HL-60 (cell line): ENCODE measurements around the gene ATXN7.

Source experiments
- DNase-seq, 2 experiments: peaks; one replicate each; pipeline ENCODE4 v3.0.0-alpha.2; 2010 to 2020; ENCODE audit warnings: low read depth in 1 of 2, low spot score in 1 of 2
- H3K27ac ChIP-seq: fragments of 250-450 bp; sonication (Bioruptor Pico); replicated peaks from 2 replicates; pipeline ENCODE4 v1.5.1; 2020; ENCODE audit warnings: mild to moderate bottlenecking, moderate library complexity
- H3K27me3 ChIP-seq: fragments of 250-450 bp; sonication (Bioruptor Pico); 2 replicates; pipeline ENCODE4 v1.5.1; 2021; ENCODE audit warnings: mild to moderate bottlenecking, moderate library complexity; ENCODE audit not compliant: insufficient read depth, poor library complexity, severe bottlenecking
- H3K4me3 ChIP-seq: replicated peaks from 2 replicates; pipeline ENCODE4 v1.5.1; 2011; ENCODE audit warnings: mild to moderate bottlenecking, control low read depth, low read length; ENCODE audit not compliant: insufficient read depth
- CTCF ChIP-seq: IDR thresholded peaks from one replicate; pipeline ENCODE4 v1.5.1; 2011; ENCODE audit warnings: low read length, control low read depth, inconsistent platforms; ENCODE audit not compliant: insufficient read depth
- GABPA ChIP-seq: IDR thresholded peaks from 2 replicates; pipeline ENCODE4 v1.6.1; 2012; ENCODE audit warnings: low read depth
- POLR2AphosphoS5 ChIP-seq: IDR thresholded peaks from 2 replicates; pipeline ENCODE4 v1.6.1; 2012; ENCODE audit warnings: low read depth
- REST ChIP-seq: IDR thresholded peaks from 2 replicates; pipeline ENCODE4 v1.6.1; 2012; ENCODE audit warnings: low read depth; ENCODE audit not compliant: insufficient replicate concordance
- SPI1 ChIP-seq: IDR thresholded peaks from 2 replicates; pipeline ENCODE4 v1.6.1; 2012; ENCODE audit warnings: low read depth, mild to moderate bottlenecking, borderline replicate concordance

The ATXN7 gene

GRCh38 chr3:63977893-63978292 is 114.2 kb downstream of the ATXN7 start:
- Histone ChIP-seq H3K27ac (no peak overlapping the region), H3K27me3 (no peaks in the 10 kb centered on the region), H3K4me3 (no peak overlapping the region)
- DNase-seq: no peak
- TF ChIP-seq REST (no peak), POLR2AphosphoS5 (no peak), CTCF (no peak), SPI1 (no peak), GABPA (no peak)

- no peak for DNase-seq
- H3K27ac ChIP-seq: no peak overlapping the region
- TF ChIP-seq POLR2AphosphoS5: no peak
- no peak for TF ChIP-seq GABPA
- TF ChIP-seq CTCF: no peak
- no peak for TF ChIP-seq SPI1
- TF ChIP-seq REST: no peak
- no peak overlapping the region for H3K4me3 ChIP-seq
- H3K27me3 ChIP-seq: no peaks in the 10 kb centered on the region
Measured at GRCh38 chr3:63979093-63979885, 115.6 kb downstream of the ATXN7 start.

- TF ChIP-seq GABPA: no peak
- no peak for TF ChIP-seq REST
- no peak for TF ChIP-seq CTCF
- TF ChIP-seq POLR2AphosphoS5: no peak
- no peak for TF ChIP-seq SPI1
- Histone ChIP-seq H3K27ac (no peak overlapping the region), H3K27me3 (no peaks in the 10 kb centered on the region), H3K4me3 (no peak overlapping the region)
- no peak for DNase-seq
Measured at GRCh38 chr3:63980019-63980418, 116.4 kb downstream of the ATXN7 start.
